Astrocyte (in vitro differentiated cells and primary cell): ENCODE data around the gene LRMDA.

ENCODE experiments used
- CTCF ChIP-seq: IDR thresholded peaks from 2 replicates; pipeline ENCODE4 v1.5.1; 2011; ENCODE audit warnings: low read depth, mild to moderate bottlenecking, inconsistent platforms, low read length, moderate library complexity; ENCODE audit not compliant: insufficient read depth
- EZH2 ChIP-seq: IDR thresholded peaks from 2 replicates; pipeline ENCODE4 v1.6.1; 2012; ENCODE audit warnings: mild to moderate bottlenecking, low read length, inconsistent platforms; ENCODE audit not compliant: insufficient read depth

- TF ChIP-seq CTCF = no peak
- no peak for TF ChIP-seq EZH2
Measured at GRCh38 chr10:76074659-76075058, 643.2 kb downstream of the LRMDA start.
